Activated B cell treated with CpG ODN at 0.5 μM for 24 hours (primary cell): ENCODE data around the gene AMPD1. TPM values are rescaled to one million over a fixed set of nuclear protein-coding genes. Genes with fewer than 3 reads are reported as not detected.

Experiments
- ATAC-seq: fragments of 200-7000 bp; cut with Tn5 transposase; one replicate; pipeline ENCODE4 v1.10.0; 2021; ENCODE audit warnings: low read depth, mild to moderate bottlenecking, moderate library complexity
- CTCF ChIA-PET: fragments of 350-600 bp; sonication (Branson Sonifier 250); formaldehyde crosslinking; loops from one replicate; lab custom pipeline; 2021; ENCODE audit warnings: antibody characterized with exemption; lab: Charles Lee
- POLR2A ChIA-PET: fragments of 350-600 bp; sonication (Branson Sonifier 250); formaldehyde crosslinking; loops from one replicate; lab custom pipeline; 2021; ENCODE audit warnings: antibody characterized with exemption; lab: Charles Lee
- DNase-seq: peaks from one replicate; pipeline ENCODE4 v3.0.0; 2022
- H3K27ac Mint-ChIP-seq: one replicate; pipeline ENCODE4 v1.8.0; 2020; ENCODE audit warnings: mixed read lengths
- H3K27me3 Mint-ChIP-seq: one replicate; pipeline ENCODE4 v1.8.0; 2021; ENCODE audit warnings: mixed read lengths
- H3K36me3 Mint-ChIP-seq: one replicate; pipeline ENCODE4 v1.8.0; 2021; ENCODE audit warnings: low read depth, mixed read lengths
- H3K4me1 Mint-ChIP-seq: one replicate; pipeline ENCODE4 v1.8.0; 2021; ENCODE audit warnings: mixed read lengths
- H3K4me3 Mint-ChIP-seq: one replicate; pipeline ENCODE4 v1.8.0; 2020; ENCODE audit warnings: mild to moderate bottlenecking, mixed read lengths
- H3K9me3 Mint-ChIP-seq: one replicate; pipeline ENCODE4 v1.8.0; 2020; ENCODE audit warnings: mixed read lengths
- intact Hi-C: fragments of 100-400 bp; cut with micrococcal nuclease; formaldehyde crosslinking; loops from one replicate; pipeline ENCODE4 v1.15.1; 2024
- total RNA-seq: library from RNA; stranded (reverse); gene quantifications from 2 replicates; pipeline ENCODE4 v1.2.3, GENCODE V29; 2022
- TF ChIP-seq, protein P1 (sequence below): fragments of 200-600 bp; IDR thresholded peaks from one replicate; pipeline ENCODE4 v1.8.0; 2022; ENCODE audit warnings: antibody characterized with exemption, mild to moderate bottlenecking

AMPD1 gene
- total RNA-seq, 1 donor from 2014 or later, result not detected

DNA sequence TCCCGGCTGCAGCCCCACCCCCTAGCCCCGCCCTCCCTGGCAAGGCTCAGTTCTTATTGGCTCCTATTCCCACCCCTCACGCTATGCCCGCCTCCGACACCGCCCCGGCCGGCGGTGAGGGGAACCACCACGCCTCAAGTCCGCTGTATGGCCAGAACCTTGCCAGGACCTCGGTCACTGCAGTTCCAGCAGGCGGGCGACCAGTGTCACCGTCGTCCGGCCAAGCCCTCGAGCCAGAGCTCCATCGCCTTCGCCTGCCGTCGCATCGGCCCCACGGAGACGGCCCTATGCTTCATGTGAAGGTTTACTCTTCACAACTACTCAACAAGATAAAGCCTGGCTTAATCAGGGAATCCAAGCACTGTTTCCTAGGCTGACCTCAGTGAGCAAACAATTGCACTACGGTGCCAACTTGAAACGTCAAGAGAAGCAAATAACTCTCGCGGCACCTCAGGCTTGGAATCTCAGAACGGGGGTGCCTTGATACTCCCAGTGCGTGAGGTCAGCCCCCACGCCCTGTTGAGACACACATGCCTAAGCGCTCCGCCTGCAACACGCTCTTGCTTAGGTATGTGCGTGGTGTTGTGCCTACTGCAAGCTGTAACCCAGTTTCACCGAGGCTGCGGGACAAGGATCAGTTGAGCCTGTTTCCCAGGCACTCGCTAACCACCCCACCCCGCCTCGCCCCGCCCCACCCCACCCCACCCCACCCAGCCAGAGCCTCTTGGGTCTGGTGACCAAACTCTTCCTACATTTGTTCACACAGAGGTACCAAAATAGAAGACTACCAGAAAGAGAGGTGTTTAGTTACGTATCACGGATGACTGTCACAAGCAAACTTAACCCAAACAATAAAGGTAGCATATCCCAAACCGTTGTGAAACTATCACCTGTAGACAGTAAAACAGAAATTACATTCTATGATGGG is 25.0 kb downstream of the AMPD1 start:
- Mint-ChIP-seq H3K36me3 (peaks cover 2% of the 10 kb centered on the region), H3K27ac (peak overlapping the region; percentile 67), H3K9me3 (no peaks in the 10 kb centered on the region), H3K4me3 (peak overlapping the region; percentile 94), H3K4me1 (peaks cover 10% of the 10 kb centered on the region), H3K27me3 (peaks cover 30% of the 10 kb centered on the region)
- DNase-seq, result peak; percentile 80
- TF ChIP-seq, protein P1, sequence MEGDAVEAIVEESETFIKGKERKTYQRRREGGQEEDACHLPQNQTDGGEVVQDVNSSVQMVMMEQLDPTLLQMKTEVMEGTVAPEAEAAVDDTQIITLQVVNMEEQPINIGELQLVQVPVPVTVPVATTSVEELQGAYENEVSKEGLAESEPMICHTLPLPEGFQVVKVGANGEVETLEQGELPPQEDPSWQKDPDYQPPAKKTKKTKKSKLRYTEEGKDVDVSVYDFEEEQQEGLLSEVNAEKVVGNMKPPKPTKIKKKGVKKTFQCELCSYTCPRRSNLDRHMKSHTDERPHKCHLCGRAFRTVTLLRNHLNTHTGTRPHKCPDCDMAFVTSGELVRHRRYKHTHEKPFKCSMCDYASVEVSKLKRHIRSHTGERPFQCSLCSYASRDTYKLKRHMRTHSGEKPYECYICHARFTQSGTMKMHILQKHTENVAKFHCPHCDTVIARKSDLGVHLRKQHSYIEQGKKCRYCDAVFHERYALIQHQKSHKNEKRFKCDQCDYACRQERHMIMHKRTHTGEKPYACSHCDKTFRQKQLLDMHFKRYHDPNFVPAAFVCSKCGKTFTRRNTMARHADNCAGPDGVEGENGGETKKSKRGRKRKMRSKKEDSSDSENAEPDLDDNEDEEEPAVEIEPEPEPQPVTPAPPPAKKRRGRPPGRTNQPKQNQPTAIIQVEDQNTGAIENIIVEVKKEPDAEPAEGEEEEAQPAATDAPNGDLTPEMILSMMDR, result no peak
- ChIA-PET POLR2A (interaction anchor here (0.6 to 1.2 kb wide), 2 partner anchors 88 to 913 kb away, joined by 3 to 5 read pairs; partner anchors contain the start of gene CSDE1), CTCF (interaction anchor here (1.2 kb wide), 1 partner anchor 46 kb away, joined by 4 read pairs; the partner anchor contains the start of gene NRAS)
- peak; percentile 99 for ATAC-seq
- intact Hi-C loops, result loop anchor here (1.0 kb wide), 8 partner anchors 46 to 911 kb away; partner anchors contain the start of genes BCAS2, CSDE1, NRAS and PHTF1

DNA sequence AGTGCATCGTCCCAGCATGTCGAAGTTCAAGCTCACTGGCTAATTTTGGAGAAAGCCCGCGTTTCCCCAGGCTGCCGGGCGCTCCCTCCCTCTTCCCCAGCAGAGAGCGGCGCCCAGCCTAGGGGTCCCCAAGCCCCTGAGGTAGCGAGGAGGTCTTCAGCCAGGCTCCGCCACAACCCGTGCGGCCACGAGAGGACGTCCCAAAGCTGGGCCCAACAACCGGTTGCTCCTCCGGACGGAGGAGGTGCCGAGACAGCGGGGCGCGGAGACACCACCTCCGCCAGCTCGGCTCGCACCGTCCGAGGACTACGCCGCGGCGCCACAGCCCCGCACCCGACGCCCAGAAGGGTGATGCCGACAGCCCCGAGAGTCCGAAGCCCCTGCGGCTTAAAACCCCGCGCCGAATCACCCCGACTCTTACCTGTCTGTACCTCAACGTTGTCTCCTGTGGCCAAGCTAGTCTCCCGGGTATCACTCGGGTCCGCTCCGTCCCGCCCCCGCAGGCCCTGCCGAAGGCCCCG is 25.7 kb downstream of the AMPD1 start, which contains the start of gene DENND2C:
TSS of gene DENND2C (minus strand) at position 488 of the 521 bp plus-strand sequence. CDS start 44,065 bp downstream, outside the sequence.
- peak within 1 kb of the TSS; percentile 94 for H3K4me3 Mint-ChIP-seq
- TF ChIP-seq, protein P1, result no peak
- H3K4me1 Mint-ChIP-seq, result peaks cover 10% of the 10 kb centered on the region
- peaks cover 2% of the 10 kb centered on the region for H3K36me3 Mint-ChIP-seq
- peak within 1 kb of the TSS; percentile 67 for H3K27ac Mint-ChIP-seq
- ChIA-PET CTCF (interaction anchor here (1.2 kb wide), 1 partner anchor 47 kb away, joined by 4 read pairs; the partner anchor contains the start of gene NRAS), POLR2A (interaction anchor here (0.6 to 1.2 kb wide), 2 partner anchors 88 to 912 kb away, joined by 3 to 5 read pairs; partner anchors contain the start of gene CSDE1)
- ATAC-seq (peak; percentile 61), DNase-seq (no peak)
- no peaks in the 10 kb centered on the region for H3K9me3 Mint-ChIP-seq
- H3K27me3 Mint-ChIP-seq, result peaks cover 24% of the 10 kb centered on the region
- intact Hi-C loops, result loop anchor here (1.0 kb wide), 8 partner anchors 47 to 910 kb away; partner anchors contain the start of genes BCAS2, CSDE1, NRAS and PHTF1

DNA sequence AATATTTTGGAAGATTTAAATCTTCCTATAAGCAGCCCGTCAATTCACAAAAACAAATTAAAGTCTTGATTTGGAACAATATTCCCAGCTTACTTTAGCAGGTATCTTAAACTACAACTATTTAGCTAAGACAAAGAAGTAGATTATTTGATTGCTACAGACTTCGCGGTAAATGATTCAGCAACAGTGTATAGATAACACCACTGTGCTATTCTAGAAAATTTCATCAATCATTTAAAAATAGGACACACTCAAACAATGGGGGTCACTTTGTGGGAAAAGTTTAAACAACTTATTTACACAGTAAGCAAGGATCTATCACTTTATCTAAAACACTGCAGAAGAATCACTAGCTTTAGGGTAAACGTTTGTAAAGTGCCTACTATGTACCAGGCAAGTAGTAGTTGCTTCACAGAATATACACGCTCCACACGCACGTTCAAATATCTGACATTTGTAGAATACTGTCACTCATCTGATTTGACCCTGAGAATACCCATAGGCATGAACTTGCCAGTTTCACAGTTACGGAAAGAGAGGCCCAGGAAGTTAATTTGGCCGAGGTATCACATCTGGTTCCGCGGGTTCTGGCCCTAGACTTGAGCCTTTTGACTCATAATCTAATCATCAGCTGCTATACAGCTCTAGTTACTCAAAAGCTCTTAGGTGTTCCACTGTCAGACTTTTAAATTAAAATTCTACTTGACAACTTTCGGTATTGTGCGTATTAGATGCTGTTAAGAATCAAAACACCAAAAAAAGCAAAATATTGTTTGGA is 26.4 kb downstream of the AMPD1 start:
- no peak overlapping the region for H3K27ac Mint-ChIP-seq

DNA sequence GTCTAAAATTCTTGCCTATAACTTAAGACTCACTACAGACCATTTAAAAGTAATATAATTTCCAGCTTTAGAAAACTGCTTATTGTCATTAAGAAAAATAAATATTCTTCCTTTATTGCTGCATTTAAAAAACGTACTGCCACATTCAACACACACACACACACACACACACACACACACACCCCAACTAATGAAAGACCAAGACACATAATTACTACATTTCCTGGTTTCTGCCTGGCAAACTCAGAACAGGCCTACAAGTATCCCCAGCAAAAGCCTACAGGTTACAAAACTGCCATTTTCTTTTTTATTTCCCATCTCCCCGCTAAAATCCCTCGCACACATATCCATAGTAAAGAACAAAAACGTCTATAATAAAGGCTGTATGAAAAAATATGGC is 27.0 kb downstream of the AMPD1 start:
- ATAC-seq (no peak), DNase-seq (no peak)
- TF ChIP-seq, protein P1, result no peak
- intact Hi-C loops, result no loop called here
- H3K4me3 Mint-ChIP-seq, result peak overlapping the region; percentile 94
- no peaks in the 10 kb centered on the region for H3K9me3 Mint-ChIP-seq
- H3K27ac Mint-ChIP-seq, result no peak overlapping the region
- ChIA-PET CTCF (no interaction called here), POLR2A (no interaction called here)
- H3K4me1 Mint-ChIP-seq, result peaks cover 10% of the 10 kb centered on the region
- H3K36me3 Mint-ChIP-seq, result peaks cover 2% of the 10 kb centered on the region
- peaks cover 20% of the 10 kb centered on the region for H3K27me3 Mint-ChIP-seq

More for the DNA sequence above, 26.4 kb downstream of the AMPD1 start:
- no peaks in the 10 kb centered on the region for H3K9me3 Mint-ChIP-seq
- peaks cover 10% of the 10 kb centered on the region for H3K4me1 Mint-ChIP-seq
- TF ChIP-seq, protein P1, result no peak
- peaks cover 2% of the 10 kb centered on the region for H3K36me3 Mint-ChIP-seq
- peaks cover 20% of the 10 kb centered on the region for H3K27me3 Mint-ChIP-seq
- intact Hi-C loops, result no loop called here
- DNase-seq (no peak), ATAC-seq (no peak)
- peak overlapping the region; percentile 94 for H3K4me3 Mint-ChIP-seq
- POLR2A ChIA-PET, result interaction anchor here (0.6 to 1.2 kb wide), 2 partner anchors 89 to 911 kb away, joined by 3 to 5 read pairs; partner anchors contain the start of gene CSDE1
- CTCF ChIA-PET, result interaction anchor here (1.2 kb wide), 1 partner anchor 47 kb away, joined by 4 read pairs; the partner anchor contains the start of gene NRAS
